Vagina (tissue), 2 donors: ENCODE measurements around the gene EIF2AK3. TPM values are rescaled to one million over a fixed set of nuclear protein-coding genes. Genes with fewer than 3 reads are reported as not detected.
A peak's percentile ranks its signal among the peaks of the same experiment; 100 is the strongest.

Experiments used
- DNase-seq, 2 donors: peaks; one replicate each; pipeline ENCODE4 v3.0.0-alpha.2; 2017; ENCODE audit errors: extremely low spot score in 2 of 2
- H3K27ac ChIP-seq: fragments of 200-600 bp; sonication (generic); one replicate; pipeline ENCODE4 v1.5.1; 2019
- H3K27me3 ChIP-seq: fragments of 200-600 bp; sonication (generic); one replicate; pipeline ENCODE4 v1.5.1; 2019
- H3K36me3 ChIP-seq, 2 donors: fragments of 200-600 bp; sonication (generic); one replicate each; pipeline ENCODE4 v1.5.1; 2017 to 2019
- H3K4me1 ChIP-seq: fragments of 200-600 bp; sonication (generic); one replicate; pipeline ENCODE4 v1.5.1; 2019
- H3K4me3 ChIP-seq, 2 donors: fragments of 200-600 bp; sonication (generic); 1 replicate in 1 of 2; 2 replicates in 1 of 2; pipeline ENCODE4 v1.5.1; 2016 to 2019
- H3K9me3 ChIP-seq: fragments of 200-600 bp; sonication (generic); one replicate; pipeline ENCODE4 v1.5.1; 2019
- CTCF ChIP-seq, 3 experiments: fragments of 450-650 bp in 2 of 3; fragments of 200-600 bp in 1 of 3; sonication (generic) in 1 of 3; IDR thresholded peaks; one replicate each; pipeline ENCODE4 v1.5.1; 2017 to 2019; ENCODE audit warnings: antibody characterized with exemption in 3 of 3, mild to moderate bottlenecking in 2 of 3, moderate library complexity in 2 of 3
- POLR2A ChIP-seq, 2 donors: fragments of 450-650 bp; IDR thresholded peaks; one replicate each; pipeline ENCODE4 v1.6.1; 2017; ENCODE audit warnings: antibody characterized with exemption in 2 of 2, mild to moderate bottlenecking in 2 of 2, moderate library complexity in 2 of 2
- POLR2AphosphoS5 ChIP-seq, 2 donors: sonication (generic); formaldehyde crosslinking; IDR thresholded peaks; one replicate each; pipeline ENCODE4 v1.9.0; 2017; ENCODE audit warnings: antibody characterized with exemption in 2 of 2, mild to moderate bottlenecking in 2 of 2, low read depth in 1 of 2; ENCODE audit not compliant: insufficient read depth in 1 of 2
- intact Hi-C: fragments of 100-400 bp; cut with DNase I; formaldehyde crosslinking; loops from one replicate; pipeline ENCODE4 v1.15.1; 2023
- total RNA-seq: library from RNA; depleted of rRNA; stranded (reverse); fragments of >200 nt; gene quantifications from one replicate; pipeline ENCODE4 v1.2.3, GENCODE V29; 2016

The EIF2AK3 gene
- total RNA-seq, 1 donor from 2014 or later: 19.6 TPM

GRCh38 chr2:88668862-88669261 lies 41.6 kb upstream of the EIF2AK3 start:
- H3K9me3 ChIP-seq: no peaks in the 10 kb centered on the region
- H3K4me3 ChIP-seq: no peak overlapping the region
- TF ChIP-seq CTCF (IDR thresholded peaks at IDR 0.05): no peak
- TF ChIP-seq POLR2A (IDR thresholded peaks at IDR 0.05): no peak
- TF ChIP-seq POLR2AphosphoS5 (IDR thresholded peaks at IDR 0.05; ENCODE audit: insufficient read depth in 1 of 2, low read depth in 1 of 2): no peak
- H3K36me3 ChIP-seq: no peaks in the 10 kb centered on the region
- H3K27ac ChIP-seq: no peak overlapping the region
- H3K4me1 ChIP-seq: no peaks in the 10 kb centered on the region
- no peaks in the 10 kb centered on the region for H3K27me3 ChIP-seq
- intact Hi-C loops: no loop called here
- no peak for DNase-seq

- H3K4me1 ChIP-seq: no peaks in the 10 kb centered on the region
- no peaks in the 10 kb centered on the region for H3K36me3 ChIP-seq
- no peak for DNase-seq
- no peak overlapping the region for H3K4me3 ChIP-seq
- TF ChIP-seq POLR2A (IDR thresholded peaks at IDR 0.05) (no peak), POLR2AphosphoS5 (IDR thresholded peaks at IDR 0.05; ENCODE audit: insufficient read depth in 1 of 2, low read depth in 1 of 2) (no peak), CTCF (IDR thresholded peaks at IDR 0.05) (no peak)
- intact Hi-C loops: no loop called here
- H3K27me3 ChIP-seq: no peaks in the 10 kb centered on the region
- no peak overlapping the region for H3K27ac ChIP-seq
- no peaks in the 10 kb centered on the region for H3K9me3 ChIP-seq
Observed at GRCh38 chr2:88667219-88667618, 40.0 kb upstream of the EIF2AK3 start.

GRCh38 chr2:88666576-88666975 lies 39.3 kb upstream of the EIF2AK3 start:
- H3K36me3 ChIP-seq: no peaks in the 10 kb centered on the region
- DNase-seq: no peak
- no peaks in the 10 kb centered on the region for H3K9me3 ChIP-seq
- no peak overlapping the region for H3K27ac ChIP-seq
- intact Hi-C loops: no loop called here
- no peaks in the 10 kb centered on the region for H3K4me1 ChIP-seq
- H3K27me3 ChIP-seq: no peaks in the 10 kb centered on the region
- H3K4me3 ChIP-seq: no peak overlapping the region
- TF ChIP-seq CTCF (IDR thresholded peaks at IDR 0.05): no peak
- TF ChIP-seq POLR2A (IDR thresholded peaks at IDR 0.05): no peak
- TF ChIP-seq POLR2AphosphoS5 (IDR thresholded peaks at IDR 0.05; ENCODE audit: insufficient read depth in 1 of 2, low read depth in 1 of 2): no peak

GRCh38 chr2:88660622-88661021 lies 33.4 kb upstream of the EIF2AK3 start:
- no peaks in the 10 kb centered on the region for H3K36me3 ChIP-seq
- H3K27me3 ChIP-seq: no peaks in the 10 kb centered on the region
- no peak overlapping the region for H3K4me3 ChIP-seq
- H3K9me3 ChIP-seq: no peaks in the 10 kb centered on the region
- no peak for TF ChIP-seq POLR2A (IDR thresholded peaks at IDR 0.05)
- TF ChIP-seq CTCF (IDR thresholded peaks at IDR 0.05): no peak
- TF ChIP-seq POLR2AphosphoS5 (IDR thresholded peaks at IDR 0.05; ENCODE audit: insufficient read depth in 1 of 2, low read depth in 1 of 2): no peak
- H3K4me1 ChIP-seq: peaks cover 15% of the 10 kb centered on the region
- intact Hi-C loops: no loop called here
- DNase-seq: no peak
- peak overlapping the region; percentile 88 for H3K27ac ChIP-seq

GRCh38 chr2:88659538-88659915 lies 32.3 kb upstream of the EIF2AK3 start:
- Histone ChIP-seq H3K27ac (peak overlapping the region; percentile 88), H3K4me1 (peaks cover 15% of the 10 kb centered on the region), H3K9me3 (no peaks in the 10 kb centered on the region), H3K27me3 (no peaks in the 10 kb centered on the region), H3K36me3 (no peaks in the 10 kb centered on the region), H3K4me3 (peak overlapping the region in 1 of 2 donors; percentile 21)
- TF ChIP-seq POLR2A (IDR thresholded peaks at IDR 0.05) (no peak), CTCF (IDR thresholded peaks at IDR 0.05) (no peak), POLR2AphosphoS5 (IDR thresholded peaks at IDR 0.05; ENCODE audit: insufficient read depth in 1 of 2, low read depth in 1 of 2) (peak in 1 of 2 donors; percentile 80)
- intact Hi-C loops: no loop called here
- DNase-seq: no peak
